Cardiac fibroblast (primary cell): ENCODE data around the gene GPR39.

ENCODE experiments used
- DNase-seq, 2 donors: peaks; one replicate each; pipeline versions ENCODE4 v3.0.0 to v3.0.0-alpha.2; 2010; ENCODE audit warnings: low read depth in 2 of 2
- H3K4me3 ChIP-seq, 2 donors: replicated peaks in 1 of 2; 1 replicate in 1 of 2; 2 replicates in 1 of 2; pipeline ENCODE4 v1.5.1; 2011; ENCODE audit warnings: low read depth in 2 of 2, low read length in 2 of 2, mild to moderate bottlenecking in 2 of 2, moderate library complexity in 1 of 2
- CTCF ChIP-seq: IDR thresholded peaks from one replicate; pipeline ENCODE4 v1.5.1; 2011; ENCODE audit warnings: low read depth, mild to moderate bottlenecking, low read length, inconsistent platforms

GPR39 gene

GRCh38 chr2:132416723-132417395 is at the start of gene GPR39:
Gene GPR39, plus strand, starts transcription at chr2:132416805.
- H3K4me3 ChIP-seq, result peak within 1 kb of the TSS; percentile 56 to 59
- TF ChIP-seq CTCF, result peak; percentile 17
- DNase-seq, result no peak

GRCh38 chr2:132368191-132368590 is 48.4 kb upstream of the GPR39 start:
- no peak overlapping the region for H3K4me3 ChIP-seq
- no peak for TF ChIP-seq CTCF
- no peak for DNase-seq

- no peak for DNase-seq
- no peak overlapping the region for H3K4me3 ChIP-seq
- TF ChIP-seq CTCF, result no peak
These were observed 44.3 kb upstream of the GPR39 start for GRCh38 chr2:132372276-132372675.

- no peak for TF ChIP-seq CTCF
- no peak for DNase-seq
- H3K4me3 ChIP-seq, result no peak overlapping the region
These were observed 43.0 kb upstream of the GPR39 start for GRCh38 chr2:132373391-132374135.

- no peak for DNase-seq
- no peak for TF ChIP-seq CTCF
These were observed 42.5 kb upstream of the GPR39 start for GRCh38 chr2:132374151-132374550.

GRCh38 chr2:132374551-132374950 is 42.1 kb upstream of the GPR39 start:
- DNase-seq, result peak in 1 of 2 donors; percentile 24
- no peak for TF ChIP-seq CTCF
- H3K4me3 ChIP-seq, result no peak overlapping the region

More at GRCh38 chr2:132374151-132374550, 42.5 kb upstream of the GPR39 start:
- H3K4me3 ChIP-seq, result no peak overlapping the region
